Measurements from ENCODE around the gene SEMA4D. TPM values are rescaled to one million over a fixed set of nuclear protein-coding genes. Genes with fewer than 3 reads are reported as not detected.
"Not testable (repeated sequence)": the region's sequence is repeated elsewhere in the genome, so short reads cannot be mapped to it uniquely, and the experiment has no call there.

SEMA4D gene
- total RNA-seq, 1 experiment from 2014 or later: 2.2 TPM

DNA sequence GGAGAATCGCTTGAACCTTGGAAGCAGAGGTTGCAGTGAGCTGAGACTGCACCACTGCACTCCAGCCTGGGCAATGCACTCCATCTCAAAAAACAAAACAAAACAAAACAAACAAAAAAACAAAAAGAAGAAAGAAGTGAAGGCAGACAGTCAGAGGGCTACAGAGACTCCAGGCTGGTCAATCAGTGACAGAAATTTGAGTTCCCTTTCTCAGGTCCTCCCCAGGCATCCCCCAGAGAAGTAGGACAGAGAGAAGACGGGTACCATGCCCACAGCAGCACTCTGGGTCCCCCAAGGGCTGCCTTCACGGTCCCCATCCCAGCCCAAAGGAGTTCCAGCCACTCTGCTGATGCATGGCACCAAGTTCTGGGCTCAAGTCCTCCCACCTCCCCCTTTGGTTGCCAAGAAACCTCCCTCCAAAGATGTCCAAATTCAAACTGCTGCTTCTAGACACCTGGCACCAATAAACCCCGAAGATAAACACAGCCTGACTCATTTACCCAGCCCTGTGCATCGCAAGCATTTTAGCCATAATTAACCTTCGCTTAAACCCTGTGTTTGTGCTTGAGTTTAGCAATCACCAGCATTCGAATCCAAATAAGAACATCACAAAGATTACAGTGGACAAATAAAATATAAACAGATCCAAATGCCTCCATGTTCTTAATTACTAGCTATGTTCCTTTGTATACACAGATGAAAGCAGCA, 24.0 kb downstream of the SEMA4D start:
- DNase-seq (ENCODE audit: low spot score): no peak
- in situ Hi-C loops (cut with HindIII; ENCODE audit: low sequenced_read_pairs): no loop called here

DNA sequence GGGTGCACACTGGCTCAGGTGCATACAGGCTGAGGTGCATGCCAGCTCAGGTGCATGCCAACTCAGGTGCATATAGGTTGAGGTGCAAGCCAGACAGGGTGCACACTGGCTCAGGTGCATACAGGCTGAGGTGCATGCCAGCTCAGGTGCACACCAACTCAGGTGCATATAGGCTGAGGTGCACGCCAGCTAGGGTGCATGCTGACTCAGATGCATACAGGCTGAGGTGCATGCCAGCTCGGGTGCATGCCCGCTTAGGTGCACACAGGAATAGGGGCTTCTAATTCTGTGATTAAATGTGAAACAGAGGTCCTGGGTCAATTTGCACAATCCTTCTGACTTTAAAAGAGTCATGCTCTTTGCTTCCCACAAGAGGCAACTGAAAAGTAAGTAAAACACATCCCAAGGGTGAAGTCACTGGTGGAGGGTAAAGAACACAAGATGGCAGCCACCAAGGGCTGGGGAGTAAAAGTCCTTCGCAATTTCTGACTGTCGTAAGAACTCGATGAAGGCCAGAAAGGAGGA, 26.1 kb downstream of the SEMA4D start:
- in situ Hi-C loops (cut with HindIII; ENCODE audit: low sequenced_read_pairs); DNase-seq (ENCODE audit: low spot score): not testable (repeated sequence)

DNA sequence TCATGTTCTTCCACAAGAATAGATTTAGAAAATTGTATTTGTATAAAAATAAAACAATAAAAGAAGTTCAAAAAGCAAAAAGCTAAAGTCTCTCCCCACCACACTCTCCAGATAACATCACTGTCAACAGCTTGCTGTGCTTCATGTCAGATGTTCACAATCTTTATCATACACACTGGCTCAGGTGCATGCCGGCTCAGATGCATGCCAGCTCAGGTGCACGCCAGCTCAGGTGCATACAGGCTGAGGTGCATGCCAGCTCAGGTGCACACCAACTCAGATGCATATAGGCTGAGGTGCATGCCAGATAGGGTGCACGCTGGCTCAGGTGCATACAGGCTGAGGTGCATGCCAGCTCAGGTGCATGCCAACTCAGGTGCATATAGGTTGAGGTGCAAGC, 26.5 kb downstream of the SEMA4D start:
- in situ Hi-C loops (cut with HindIII; ENCODE audit: low sequenced_read_pairs): no loop called here
- DNase-seq (ENCODE audit: low spot score): no peak

DNA sequence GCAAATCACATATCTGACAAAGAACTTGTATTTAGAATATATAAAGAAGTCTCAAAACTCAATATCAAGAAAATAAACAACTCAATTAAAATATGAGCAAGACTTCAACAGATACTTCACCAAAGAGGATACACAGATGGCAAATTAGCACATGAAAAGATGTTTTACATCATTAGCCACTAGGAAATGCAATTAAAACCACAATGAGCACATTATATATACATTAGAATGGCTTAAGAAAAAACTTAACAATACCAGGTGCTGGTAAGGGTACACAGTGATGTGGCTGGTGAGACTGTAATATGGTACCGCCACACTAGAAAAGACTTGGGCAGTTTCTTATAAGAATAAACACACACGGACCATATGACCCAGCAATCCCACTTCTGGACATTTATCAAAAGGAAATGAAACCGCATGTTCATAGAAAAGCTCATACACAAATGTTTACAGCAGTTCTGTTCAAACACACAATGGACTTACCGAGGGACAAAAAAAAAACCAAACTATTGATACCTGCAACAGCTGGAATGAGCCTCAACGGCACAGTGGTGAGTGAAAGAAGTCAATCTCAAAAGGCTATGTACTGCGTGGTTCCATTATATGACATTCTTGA, 27.6 kb downstream of the SEMA4D start:
- in situ Hi-C loops (cut with HindIII; ENCODE audit: low sequenced_read_pairs): no loop called here
- no peak for DNase-seq (ENCODE audit: low spot score)

DNA sequence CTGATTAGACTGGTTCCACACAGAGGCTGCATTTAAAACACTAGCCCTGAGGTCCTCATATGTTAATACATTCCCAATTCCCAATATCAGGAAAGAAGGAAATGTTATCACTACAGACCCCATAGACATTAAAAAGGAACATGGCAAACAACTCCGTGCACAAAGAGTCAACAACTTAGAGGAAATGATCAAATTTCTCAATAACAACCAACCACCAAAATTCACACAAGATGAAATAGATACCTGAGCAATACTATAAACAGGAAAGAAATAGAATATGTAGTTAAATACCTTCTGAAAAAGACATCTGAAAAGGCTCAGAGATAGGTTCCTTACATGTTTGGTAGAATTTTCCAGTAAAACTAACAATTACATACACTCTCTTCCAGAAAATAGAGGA, 28.9 kb downstream of the SEMA4D start:
- in situ Hi-C loops (cut with HindIII; ENCODE audit: low sequenced_read_pairs): no loop called here
- DNase-seq (ENCODE audit: low spot score): no peak

DNA sequence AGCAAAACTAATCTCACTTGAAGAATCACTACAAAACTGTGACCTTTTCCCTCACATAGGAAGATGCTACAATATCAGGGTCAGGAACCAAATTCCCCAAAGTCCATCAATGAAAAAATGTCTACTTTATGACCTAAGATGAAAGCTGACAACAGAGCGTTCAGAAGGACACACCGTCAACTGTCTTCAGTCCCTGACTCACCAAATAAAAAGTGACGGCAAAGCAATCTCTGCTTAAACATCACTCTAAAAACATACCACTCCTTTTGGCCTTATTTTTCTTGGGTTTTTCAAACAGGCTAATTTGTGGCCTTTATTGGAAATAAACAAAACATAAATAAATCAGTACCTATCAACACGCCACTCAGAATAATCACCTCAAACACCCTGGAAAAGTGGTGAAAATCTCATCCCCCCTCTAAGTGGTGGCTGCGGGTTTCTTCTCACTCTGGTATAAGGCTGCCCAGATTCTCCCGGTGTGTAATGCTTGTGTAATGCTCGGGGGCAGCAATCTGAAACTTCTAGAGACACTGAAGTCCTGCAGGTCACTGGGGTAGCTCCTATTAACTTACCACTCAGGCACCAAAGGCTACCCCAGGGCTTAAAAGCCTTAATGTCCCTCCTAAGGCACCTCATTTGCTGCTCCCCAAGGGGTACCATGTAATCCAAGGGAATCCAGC, 29.5 kb downstream of the SEMA4D start:
- in situ Hi-C loops (cut with HindIII; ENCODE audit: low sequenced_read_pairs): no loop called here
- no peak for DNase-seq (ENCODE audit: low spot score)

DNA sequence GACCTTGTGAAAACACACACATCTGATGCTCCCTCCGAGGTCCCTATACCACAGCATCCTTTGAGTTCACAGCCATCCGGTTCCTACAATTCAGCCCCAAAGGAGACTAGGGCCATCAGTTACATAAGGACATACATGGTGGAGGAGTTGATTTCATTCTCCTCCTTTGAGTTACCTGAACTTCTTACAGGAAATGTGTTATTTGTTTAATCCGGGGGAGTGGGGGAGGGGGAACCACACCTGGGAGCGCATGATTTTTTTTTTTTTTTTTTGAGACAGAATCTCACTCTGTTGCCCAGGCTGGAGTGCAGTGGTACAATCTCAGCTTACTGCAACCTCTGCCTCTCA, 30.7 kb downstream of the SEMA4D start:
- in situ Hi-C loops (cut with HindIII; ENCODE audit: low sequenced_read_pairs): no loop called here

DNA sequence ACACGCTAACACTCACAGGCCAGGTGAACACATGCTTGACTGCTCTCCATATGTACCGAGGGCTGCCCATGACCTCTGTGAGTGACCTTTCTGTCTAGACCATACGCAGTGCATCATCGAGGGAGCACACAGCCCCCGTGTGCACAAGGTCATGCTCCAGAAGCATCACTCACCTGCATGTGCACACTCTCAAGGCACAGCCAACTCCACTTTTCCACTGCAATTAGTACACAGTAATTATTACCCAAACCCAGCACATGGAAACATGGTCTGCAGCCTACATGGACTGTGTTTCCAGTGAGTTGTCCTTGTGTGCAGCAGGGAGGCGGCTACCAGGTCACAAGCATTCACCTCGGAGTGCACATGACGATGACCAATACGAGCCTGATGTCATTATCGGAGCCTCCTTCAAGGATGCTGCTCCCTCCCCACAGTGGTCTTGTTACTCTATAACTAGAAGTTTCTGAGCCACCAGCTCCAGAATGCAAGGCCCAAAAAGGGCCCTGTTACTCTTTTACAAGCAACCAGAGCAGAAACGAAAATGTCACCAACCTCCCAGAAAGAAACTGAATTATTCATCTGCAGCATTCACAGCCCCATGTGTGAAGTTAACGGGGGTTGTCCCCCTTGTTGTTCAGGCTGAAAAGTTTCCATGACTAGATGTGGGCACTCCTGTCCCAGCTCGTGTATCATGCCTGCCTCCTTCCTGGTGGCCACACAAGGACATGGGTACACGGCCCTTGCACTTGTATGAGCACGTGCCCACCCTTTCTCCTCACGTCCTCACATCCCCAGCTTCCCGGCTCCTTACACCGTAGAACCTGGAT, 31.2 kb downstream of the SEMA4D start:
- in situ Hi-C loops (cut with HindIII; ENCODE audit: low sequenced_read_pairs): no loop called here
- no peak for DNase-seq (ENCODE audit: low spot score)

More for the DNA sequence above, 30.7 kb downstream of the SEMA4D start:
- no peak for DNase-seq (ENCODE audit: low spot score)

DNA sequence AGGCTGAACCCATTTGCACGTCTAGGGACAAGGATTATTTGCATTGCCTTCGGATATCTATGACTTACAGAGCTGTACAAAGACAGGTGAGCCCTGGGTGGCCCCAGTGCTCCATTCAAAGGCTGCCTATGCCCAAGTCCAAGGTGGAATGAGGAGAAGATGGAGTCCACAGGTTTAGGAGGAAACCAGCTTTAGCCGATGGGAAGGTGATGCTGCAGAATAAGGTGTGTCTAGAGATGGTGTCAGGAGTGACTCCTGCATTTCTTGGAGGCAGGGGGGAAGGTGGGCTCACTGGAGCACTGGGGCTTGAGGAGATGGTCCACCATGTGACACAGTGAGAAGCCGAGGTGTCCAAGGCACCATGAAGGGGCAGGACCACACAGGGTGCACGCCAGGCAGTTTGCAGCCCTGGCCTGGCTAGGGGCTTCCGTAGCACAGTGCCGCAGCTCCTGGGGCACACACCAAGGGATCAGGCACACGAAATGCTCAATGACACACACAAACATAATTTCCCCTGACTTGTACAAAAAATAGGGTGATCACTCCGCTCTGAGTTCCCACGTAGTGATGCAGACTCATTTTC, 32.1 kb downstream of the SEMA4D start:
- no peak for DNase-seq (ENCODE audit: low spot score)
- in situ Hi-C loops (cut with HindIII; ENCODE audit: low sequenced_read_pairs): no loop called here

DNA sequence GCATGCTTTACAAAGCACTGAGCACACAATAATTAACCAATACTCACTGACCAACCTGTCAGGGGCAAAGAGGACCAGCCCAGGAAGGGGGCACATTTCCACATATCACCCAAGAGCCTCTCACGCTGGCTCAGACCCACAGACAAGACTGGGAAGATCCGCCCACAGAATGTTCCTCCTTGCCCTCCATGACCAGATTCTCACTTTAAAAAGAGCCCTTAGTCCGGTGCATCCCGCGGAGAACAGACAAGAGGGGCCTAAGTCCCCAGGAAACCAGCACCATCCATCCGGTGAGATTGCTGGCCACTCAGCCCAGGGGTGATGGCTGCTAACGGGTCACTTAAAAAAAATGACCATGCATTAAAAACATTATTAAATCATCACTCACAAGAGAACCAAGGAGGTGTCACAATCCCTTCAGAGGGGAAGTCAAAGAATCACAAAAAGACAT, 32.9 kb downstream of the SEMA4D start:
- DNase-seq (ENCODE audit: low spot score): no peak
- in situ Hi-C loops (cut with HindIII; ENCODE audit: low sequenced_read_pairs): no loop called here

DNA sequence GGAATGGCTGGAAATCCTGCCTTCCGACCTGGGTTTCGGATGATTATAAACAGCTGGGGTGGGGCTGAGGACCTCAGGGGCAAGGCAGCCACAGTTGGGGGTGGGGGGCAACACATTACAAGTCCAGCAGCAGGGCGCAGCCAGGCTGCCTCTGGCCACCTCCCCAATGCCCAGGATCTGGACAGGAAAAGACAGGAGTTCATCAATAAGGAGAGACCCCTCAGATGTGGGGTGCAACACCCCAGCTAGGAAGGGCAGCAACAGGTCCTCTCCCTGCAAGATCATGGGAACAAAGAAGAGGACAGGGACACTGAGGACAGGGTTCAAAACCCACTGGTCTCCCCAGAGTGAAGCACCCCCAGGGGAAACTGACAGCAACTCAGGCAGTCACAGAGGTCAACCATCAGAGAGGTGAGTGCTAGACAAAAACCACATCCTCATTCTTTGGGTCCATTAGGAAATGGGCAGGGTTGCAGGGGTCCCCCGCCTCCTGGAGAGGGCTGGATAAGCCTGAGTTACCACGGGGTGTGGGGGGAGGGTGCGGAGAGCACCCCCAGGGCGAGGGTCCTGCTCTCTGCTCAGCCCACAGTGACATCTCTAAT, 33.5 kb downstream of the SEMA4D start:
- no peak for DNase-seq (ENCODE audit: low spot score)
- in situ Hi-C loops (cut with HindIII; ENCODE audit: low sequenced_read_pairs): no loop called here

DNA sequence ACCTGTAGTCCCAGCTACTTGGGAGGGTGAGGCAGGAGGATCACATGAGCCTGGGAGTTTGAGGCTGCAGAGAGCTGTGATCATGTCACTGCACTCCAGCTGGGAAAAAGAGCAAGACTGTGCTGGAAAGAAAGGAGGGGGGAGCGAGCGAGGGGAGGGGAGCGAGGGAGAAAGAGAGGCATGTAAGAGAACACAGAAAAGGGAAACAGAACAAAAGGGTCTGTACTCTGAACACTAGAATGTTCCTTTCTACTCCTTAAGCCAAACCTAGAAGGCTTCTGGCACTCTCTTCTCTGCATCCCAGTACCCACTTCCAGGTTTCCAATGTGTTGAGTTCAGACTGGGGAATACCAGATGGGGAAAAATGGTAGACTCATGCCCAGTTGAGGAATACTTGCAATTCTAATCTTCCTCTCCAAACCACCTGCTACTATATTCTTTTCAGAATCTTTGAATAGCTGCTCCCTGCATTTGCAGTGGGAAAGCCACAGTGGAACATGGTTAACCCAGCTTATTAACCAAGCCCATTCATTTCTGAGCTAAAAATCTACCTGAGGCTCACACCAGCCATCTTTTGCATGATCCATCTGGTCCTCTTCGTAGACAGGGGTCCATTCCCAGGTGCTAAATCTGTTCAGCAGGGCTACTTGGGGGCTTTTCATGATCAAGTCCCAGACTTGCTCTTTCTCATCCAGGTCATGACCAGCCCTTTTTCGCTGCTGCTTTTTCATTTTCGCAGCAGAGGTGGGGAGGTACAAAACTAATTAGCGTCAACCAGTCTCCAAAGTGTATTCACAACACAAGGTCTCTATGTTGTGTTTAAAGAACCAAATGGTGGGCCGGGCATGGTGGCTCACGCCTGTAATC, 34.9 kb downstream of the SEMA4D start:
- DNase-seq (ENCODE audit: low spot score): no peak
- in situ Hi-C loops (cut with HindIII; ENCODE audit: low sequenced_read_pairs): no loop called here

DNA sequence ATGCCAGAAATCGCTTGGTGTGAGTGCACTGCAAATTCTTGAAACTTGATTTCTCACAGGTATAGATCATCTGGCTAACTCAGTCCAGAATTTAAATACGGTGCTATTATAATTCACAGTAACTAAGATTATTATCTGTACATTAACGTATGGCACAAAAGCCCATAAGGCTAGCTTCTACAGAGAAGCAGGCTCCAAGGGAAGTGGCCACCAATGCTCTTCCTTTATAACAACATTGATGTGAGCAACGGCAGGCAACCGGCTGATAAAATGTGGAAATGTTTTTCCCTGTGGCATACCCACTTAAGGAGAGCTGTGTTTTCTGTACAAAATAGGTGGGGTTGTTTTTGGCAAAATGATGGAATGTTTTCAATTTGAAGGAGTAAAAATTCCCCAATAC, 35.7 kb downstream of the SEMA4D start:
- DNase-seq (ENCODE audit: low spot score): no peak
- in situ Hi-C loops (cut with HindIII; ENCODE audit: low sequenced_read_pairs): no loop called here

DNA sequence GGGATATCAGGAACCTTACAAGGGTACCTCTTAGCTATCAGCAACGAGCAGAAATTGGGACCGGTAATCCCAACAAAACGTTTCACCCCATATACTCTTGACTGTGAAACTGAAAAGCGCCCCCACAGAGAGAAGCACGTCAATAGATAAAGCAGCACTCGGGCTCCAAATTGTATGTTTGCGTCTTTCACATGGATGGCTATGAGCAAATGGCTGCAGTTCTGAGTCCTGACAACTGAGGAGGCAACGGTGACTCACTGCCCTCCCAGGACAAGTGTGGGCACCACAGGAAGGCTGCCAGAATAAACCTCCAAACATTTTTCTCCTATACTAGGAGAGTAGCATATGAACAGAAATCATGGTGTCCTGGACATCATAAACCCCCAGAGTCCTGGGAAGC, 36.6 kb downstream of the SEMA4D start:
- in situ Hi-C loops (cut with HindIII; ENCODE audit: low sequenced_read_pairs): no loop called here
- DNase-seq (ENCODE audit: low spot score): no peak

DNA sequence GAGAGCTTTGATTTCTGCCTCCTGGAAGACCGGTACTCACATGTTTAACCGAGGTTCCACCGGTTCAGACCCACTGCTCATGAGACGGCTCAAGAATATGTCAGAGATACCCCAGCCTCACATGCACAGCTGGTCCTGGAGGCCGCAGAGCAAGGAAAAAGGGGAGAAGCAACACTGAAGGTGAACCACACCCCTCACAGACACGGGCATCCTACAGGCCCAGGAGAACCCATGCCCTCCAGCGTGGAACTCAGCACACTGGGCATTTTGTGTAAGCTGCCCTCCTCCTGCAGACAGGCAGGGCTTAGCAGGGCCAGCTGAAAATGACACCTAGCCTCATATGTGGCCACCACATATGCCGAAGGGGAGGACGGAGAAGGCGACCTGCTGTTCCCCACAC, 37.4 kb downstream of the SEMA4D start:
- DNase-seq (ENCODE audit: low spot score): no peak
- in situ Hi-C loops (cut with HindIII; ENCODE audit: low sequenced_read_pairs): no loop called here

DNA sequence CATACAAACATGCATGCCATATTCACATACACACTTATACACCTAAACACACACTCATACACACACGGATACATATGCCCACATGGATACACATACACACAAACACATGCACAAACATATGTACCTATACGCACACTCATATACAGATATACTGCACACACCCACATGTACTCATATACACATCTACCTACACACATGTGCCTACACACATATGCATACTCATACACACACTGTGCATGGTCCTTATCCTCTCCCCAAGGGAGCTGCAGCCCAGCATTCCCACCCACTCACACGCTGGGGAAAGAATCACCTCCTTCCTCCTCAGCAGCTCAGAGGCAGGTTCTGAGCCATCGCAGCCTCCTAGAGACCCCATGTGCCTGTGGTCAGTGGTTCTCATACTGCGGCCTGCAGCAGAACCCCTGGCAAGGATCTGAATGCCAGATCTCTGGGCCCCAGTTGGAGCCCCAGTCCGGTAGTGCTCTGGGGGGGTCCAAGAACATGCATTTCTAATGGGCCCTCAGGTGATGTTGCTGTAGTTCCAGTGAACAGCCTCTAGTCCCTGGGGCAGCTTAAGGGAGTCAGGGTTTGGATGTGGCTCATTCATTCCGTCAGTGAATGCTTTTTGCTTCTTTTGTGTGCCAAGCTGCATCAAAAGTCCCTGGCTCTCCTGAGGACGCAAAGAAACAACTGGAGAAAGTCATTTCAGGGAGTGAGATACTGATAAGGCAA, 39.0 kb downstream of the SEMA4D start:
- DNase-seq (ENCODE audit: low spot score): no peak
- in situ Hi-C loops (cut with HindIII; ENCODE audit: low sequenced_read_pairs): no loop called here

DNA sequence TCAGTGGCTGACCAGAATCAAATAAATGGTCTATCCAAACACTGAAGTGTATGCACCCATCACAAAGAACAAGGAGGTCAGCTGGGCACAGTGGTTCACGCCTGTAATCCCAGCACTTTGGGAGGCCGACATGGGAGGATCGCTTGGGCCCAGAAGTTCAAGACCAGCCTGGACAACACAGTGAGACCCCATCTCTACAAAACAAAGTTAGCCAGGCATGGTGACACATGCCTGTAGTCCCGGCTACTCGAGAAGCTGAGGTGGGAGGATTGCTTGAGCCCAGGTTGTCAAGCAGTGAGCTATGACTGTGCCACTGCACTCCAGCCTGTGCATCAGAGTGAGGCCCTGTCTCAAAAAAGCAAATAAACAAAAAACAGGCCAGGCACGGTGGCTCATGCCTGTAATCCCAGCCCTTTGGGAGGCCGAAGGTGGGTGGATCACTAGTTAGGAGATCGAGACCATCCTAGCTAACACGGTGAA, 40.5 kb downstream of the SEMA4D start:
- in situ Hi-C loops (cut with HindIII; ENCODE audit: low sequenced_read_pairs): no loop called here
- no peak for DNase-seq (ENCODE audit: low spot score)

Data from G401 (cell line).